Smooth muscle cell (in vitro differentiated cells): Measurements from ENCODE around the gene PNPO. TPM values are rescaled to one million over a fixed set of nuclear protein-coding genes. Genes with fewer than 3 reads are reported as not detected.

Experiments
- DNase-seq: peaks from one replicate; lab custom pipeline; 2025; ENCODE audit not compliant: unreplicated experiment; lab: John Stamatoyannopoulos, UW
- H2AFZ ChIP-seq: fragments of 200-600 bp; sonication (generic); 2 replicates; pipeline ENCODE4 v1.6.0; 2016; ENCODE audit warnings: antibody characterized with exemption, low read depth, mild to moderate bottlenecking
- H3F3A ChIP-seq: fragments of 200-600 bp; sonication (generic); 2 replicates; pipeline ENCODE4 v1.6.0; 2017; ENCODE audit warnings: antibody characterized with exemption, low read depth
- H3K27ac ChIP-seq: fragments of 200-600 bp; sonication (generic); 2 replicates; pipeline ENCODE4 v1.5.1; 2016; ENCODE audit warnings: low read depth, mild to moderate bottlenecking
- H3K27me3 ChIP-seq: fragments of 200-600 bp; sonication (generic); 2 replicates; pipeline ENCODE4 v1.6.1; 2016; ENCODE audit warnings: low read depth, mild to moderate bottlenecking
- H3K36me3 ChIP-seq: fragments of 200-600 bp; sonication (generic); 2 replicates; pipeline ENCODE4 v1.5.1; 2016; ENCODE audit warnings: low read depth
- H3K4me1 ChIP-seq: fragments of 200-600 bp; sonication (generic); 2 replicates; pipeline ENCODE4 v1.5.1; 2016; ENCODE audit warnings: low read depth
- H3K4me2 ChIP-seq: fragments of 200-600 bp; sonication (generic); 2 replicates; pipeline ENCODE4 v1.6.0; 2016; ENCODE audit warnings: mild to moderate bottlenecking
- H3K4me3 ChIP-seq: fragments of 200-600 bp; sonication (generic); 2 replicates; pipeline ENCODE4 v1.5.1; 2016; ENCODE audit warnings: mild to moderate bottlenecking
- H3K79me2 ChIP-seq: fragments of 200-600 bp; sonication (generic); 2 replicates; pipeline ENCODE4 v1.6.0; 2016; ENCODE audit warnings: low read depth, mild to moderate bottlenecking
- H3K9ac ChIP-seq: fragments of 200-600 bp; sonication (generic); 2 replicates; pipeline ENCODE4 v1.6.0; 2016; ENCODE audit warnings: low read depth
- H3K9me3 ChIP-seq: fragments of 200-600 bp; sonication (generic); replicated peaks from 2 replicates; pipeline ENCODE4 v1.5.1; 2016; ENCODE audit warnings: low read depth
- H4K20me1 ChIP-seq: fragments of 200-600 bp; sonication (generic); 2 replicates; pipeline ENCODE4 v1.6.0; 2016; ENCODE audit warnings: low read depth
- CTCF ChIP-seq: fragments of 200-600 bp; sonication (generic); IDR thresholded peaks from 2 replicates; pipeline ENCODE4 v1.5.1; 2017; ENCODE audit warnings: borderline replicate concordance, mild to moderate bottlenecking, antibody characterized with exemption; ENCODE audit not compliant: insufficient read depth, poor library complexity, severe bottlenecking
- WGBS: methylation state at CpG from one replicate; pipeline ENCODE4 v1.1.7; 2016; ENCODE audit warnings: low lambda C conversion rate; 5-methylcytosine and 5-hydroxymethylcytosine counted together
- polyA plus RNA-seq: library from polyadenylated mRNA; unstranded; fragments of >200 nt; fragmentation: Nextera tagmentation; extraction: Ambion mirVana; gene quantifications from 2 replicates; pipeline ENCODE4 v1.2.1, GENCODE V29; 2016
- total RNA-seq: library from RNA; depleted of rRNA; stranded (reverse); fragments of >200 nt; gene quantifications from 2 replicates; pipeline ENCODE4 v1.2.3, GENCODE V29; 2014

Gene PNPO
- total and polyA plus RNA-seq, 2 experiments from 2014 or later: 5.2 to 9.3 TPM

- Histone ChIP-seq H3K79me2 (no peaks in the 10 kb centered on the region), H3K9ac (no peak overlapping the region), H3F3A (no peaks in the 10 kb centered on the region), H3K4me1 (no peaks in the 10 kb centered on the region), H4K20me1 (no peaks in the 10 kb centered on the region), H3K27me3 (no peaks in the 10 kb centered on the region), H2AFZ (no peak overlapping the region), H3K4me3 (no peak overlapping the region), H3K27ac (no peak overlapping the region), H3K36me3 (no peaks in the 10 kb centered on the region), H3K9me3 (no peaks in the 10 kb centered on the region), H3K4me2 (no peak overlapping the region)
- WGBS: 67% methylated on average over 4 of the region's 4 CpGs
- DNase-seq: no peak
- TF ChIP-seq CTCF: no peak
These were observed 9.1 kb downstream of the PNPO start for GRCh38 chr17:47950448-47950847.

DNA sequence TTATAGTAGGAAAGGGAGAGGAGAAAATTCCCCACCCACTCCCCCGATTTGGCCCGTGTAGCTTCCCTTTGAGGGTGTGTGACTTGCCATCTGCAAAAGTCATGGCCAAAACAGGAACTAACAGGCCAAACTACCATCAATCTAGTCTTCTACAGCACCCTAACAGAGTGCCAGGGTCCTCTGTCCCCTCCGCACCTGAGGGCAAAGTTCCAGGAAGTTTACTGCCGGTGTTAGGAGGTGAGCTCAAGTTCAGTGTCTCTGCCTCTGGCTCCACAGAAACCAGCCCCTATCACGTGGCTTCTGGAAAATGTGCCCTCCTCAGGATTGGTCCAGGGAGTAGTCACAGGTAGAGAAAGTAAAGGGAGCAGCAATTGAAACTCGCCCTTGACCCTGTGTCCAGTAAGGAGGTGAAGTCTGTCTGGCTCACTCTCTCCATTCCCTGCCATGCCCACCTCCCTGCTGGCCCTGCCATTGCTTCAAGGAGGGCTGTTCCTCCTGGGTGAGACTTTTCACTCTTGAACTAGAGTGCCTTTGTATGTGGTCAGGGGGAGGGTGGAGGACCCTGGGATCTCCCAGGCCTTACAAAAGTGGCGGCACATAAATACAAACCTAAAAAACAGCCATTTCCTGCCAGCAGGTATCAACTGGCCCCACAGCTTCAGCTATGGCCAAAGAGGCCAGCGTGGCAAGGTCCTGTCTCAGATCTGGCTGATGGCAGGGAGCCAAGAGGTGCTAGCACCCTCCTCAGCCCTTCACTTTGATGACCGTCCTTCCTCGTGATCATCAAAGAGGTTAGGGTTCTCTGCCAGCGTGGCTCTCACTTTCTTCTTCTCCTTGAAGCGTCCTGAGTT is 11.0 kb downstream of the PNPO start:
- Histone ChIP-seq H3F3A (no peaks in the 10 kb centered on the region), H3K27ac (no peak overlapping the region)

GRCh38 chr17:47953909-47954308 is 12.5 kb downstream of the PNPO start:
- H2AFZ ChIP-seq: no peak overlapping the region
- H3K9ac ChIP-seq: no peak overlapping the region
- no peak overlapping the region for H3K27ac ChIP-seq
- H3K4me1 ChIP-seq: peaks cover 12% of the 10 kb centered on the region
- H3K27me3 ChIP-seq: no peaks in the 10 kb centered on the region
- no peak overlapping the region for H3K4me2 ChIP-seq
- no peaks in the 10 kb centered on the region for H3K36me3 ChIP-seq
- H3F3A ChIP-seq: no peaks in the 10 kb centered on the region
- no peak for DNase-seq
- H4K20me1 ChIP-seq: no peaks in the 10 kb centered on the region
- H3K79me2 ChIP-seq: no peaks in the 10 kb centered on the region
- no peak for TF ChIP-seq CTCF
- H3K4me3 ChIP-seq: peak overlapping the region; percentile 45
- no peaks in the 10 kb centered on the region for H3K9me3 ChIP-seq

More for the DNA sequence above, 11.0 kb downstream of the PNPO start:
- Histone ChIP-seq H3K9me3 (no peaks in the 10 kb centered on the region), H3K4me2 (no peak overlapping the region), H3K27me3 (no peaks in the 10 kb centered on the region), H3K36me3 (no peaks in the 10 kb centered on the region), H3K4me1 (peaks cover 7% of the 10 kb centered on the region), H3K4me3 (no peak overlapping the region), H3K9ac (no peak overlapping the region), H2AFZ (no peak overlapping the region), H4K20me1 (no peaks in the 10 kb centered on the region), H3K79me2 (no peaks in the 10 kb centered on the region)
- TF ChIP-seq CTCF: no peak
- DNase-seq: no peak
- 89% methylated on average over 12 of the region's 12 CpGs for WGBS
